MG63 (cell line): ENCODE data around the gene EEPD1. TPM values are rescaled to one million over a fixed set of nuclear protein-coding genes. Genes with fewer than 3 reads are reported as not detected.
"Not testable (repeated sequence)": the region's sequence is repeated elsewhere in the genome, so short reads cannot be mapped to it uniquely, and the experiment has no call there.

ENCODE experiments used
- DNase-seq: peaks from one replicate; pipeline ENCODE4 v3.0.0-alpha.2; 2020
- H3K27me3 ChIP-seq: fragments of 250-450 bp; sonication (Bioruptor Pico); 2 replicates; pipeline ENCODE4 v1.5.1; 2020; ENCODE audit warnings: mild to moderate bottlenecking, moderate library complexity
- H3K36me3 ChIP-seq: fragments of 250-450 bp; sonication (Bioruptor Pico); 2 replicates; pipeline ENCODE4 v1.5.1; 2020; ENCODE audit warnings: mild to moderate bottlenecking, moderate library complexity
- H3K4me3 ChIP-seq: fragments of 250-450 bp; sonication (Bioruptor Pico); 2 replicates; pipeline ENCODE4 v1.5.1; 2020; ENCODE audit warnings: mild to moderate bottlenecking, moderate library complexity
- H3K9me3 ChIP-seq: fragments of 250-450 bp; sonication (Bioruptor Pico); 2 replicates; pipeline ENCODE4 v1.5.1; 2020; ENCODE audit warnings: mild to moderate bottlenecking, moderate library complexity
- total RNA-seq: library from RNA; depleted of rRNA; stranded (reverse); fragments of >200 nt; shearing (Covaris generic); gene quantifications from 2 replicates; pipeline ENCODE4 v1.2.3, GENCODE V29; 2014; ENCODE audit warnings: low replicate concordance

EEPD1 gene
- total RNA-seq, 1 experiment from 2014 or later: 8.6 TPM

DNA sequence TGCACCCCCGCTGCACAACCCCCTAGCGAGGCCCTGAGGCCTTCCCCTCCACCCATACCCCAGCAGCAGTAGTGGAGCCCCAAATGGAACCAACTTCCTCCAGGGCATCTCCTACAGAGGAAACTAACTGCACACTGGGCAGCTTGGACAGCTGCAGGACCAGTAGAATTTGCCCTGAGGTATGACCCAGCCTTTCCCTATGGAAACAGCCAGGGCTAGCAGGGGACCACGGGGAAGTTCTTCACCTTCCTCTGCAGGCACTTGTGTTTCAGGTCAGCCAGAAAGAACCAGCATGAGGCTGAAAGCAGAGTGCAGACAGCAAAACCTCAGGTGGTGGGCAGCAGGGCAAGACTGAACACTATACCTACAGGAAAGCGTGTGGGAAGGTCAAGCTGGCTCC, 5.7 kb upstream of the EEPD1 start:
- no peaks in the 10 kb centered on the region for H3K9me3 ChIP-seq
- no peak overlapping the region for H3K4me3 ChIP-seq
- no peaks in the 10 kb centered on the region for H3K27me3 ChIP-seq
- no peaks in the 10 kb centered on the region for H3K36me3 ChIP-seq
- DNase-seq: no peak

DNA sequence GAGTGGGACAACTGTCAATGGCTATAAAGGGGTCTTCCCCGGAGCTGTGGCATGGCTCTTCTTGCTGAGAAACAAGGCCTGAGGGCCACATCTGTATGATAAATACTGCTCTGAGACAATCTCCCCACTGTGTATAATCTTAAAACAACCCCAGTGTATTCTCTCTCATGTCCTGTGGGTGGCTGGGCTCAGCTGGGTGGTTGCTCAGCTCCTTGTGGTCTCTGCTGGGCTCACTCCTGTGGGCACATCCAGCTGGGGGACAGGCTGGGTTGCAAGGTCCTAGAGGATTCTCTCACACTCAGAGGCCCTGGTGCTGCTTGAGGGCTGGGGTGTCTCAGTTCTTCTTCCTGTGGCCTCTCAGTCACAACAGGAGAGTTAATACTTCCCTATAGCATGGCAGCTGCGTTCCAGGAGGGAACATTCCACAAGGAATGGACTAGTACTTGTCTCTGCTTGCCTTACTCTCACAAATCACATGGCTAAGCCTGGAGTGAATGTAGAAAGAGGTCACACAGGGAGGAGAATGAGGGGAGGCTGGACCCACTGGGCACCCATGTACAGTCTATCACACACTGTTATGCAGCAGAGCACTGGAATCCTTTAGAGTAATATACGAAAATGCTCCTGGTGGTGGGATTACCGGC, 4.5 kb upstream of the EEPD1 start:
- H3K9me3 ChIP-seq: no peaks in the 10 kb centered on the region
- no peaks in the 10 kb centered on the region for H3K27me3 ChIP-seq
- DNase-seq: no peak
- no peak overlapping the region for H3K4me3 ChIP-seq
- no peaks in the 10 kb centered on the region for H3K36me3 ChIP-seq

DNA sequence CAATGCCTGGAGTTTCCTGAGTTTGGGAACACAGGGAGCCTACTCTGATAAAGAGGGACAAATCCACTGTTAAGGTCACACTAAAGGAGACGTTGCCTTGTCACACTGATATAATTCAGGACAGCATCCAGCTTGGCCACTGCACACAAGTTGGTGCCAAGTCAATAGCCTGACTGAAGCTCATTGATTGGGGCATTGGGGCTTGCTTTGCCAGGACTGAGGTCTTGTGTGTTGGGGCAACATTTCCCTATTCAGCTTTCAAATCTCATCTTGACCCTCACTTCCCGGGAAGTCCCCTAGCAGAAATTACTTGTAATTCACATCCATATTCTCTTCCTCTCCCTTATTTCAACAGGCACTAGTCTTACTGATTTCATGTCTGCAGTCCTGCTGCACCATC, 3.8 kb upstream of the EEPD1 start:
- not testable (repeated sequence) for H3K27me3 ChIP-seq, H3K4me3 ChIP-seq, DNase-seq, H3K9me3 ChIP-seq, H3K36me3 ChIP-seq

DNA sequence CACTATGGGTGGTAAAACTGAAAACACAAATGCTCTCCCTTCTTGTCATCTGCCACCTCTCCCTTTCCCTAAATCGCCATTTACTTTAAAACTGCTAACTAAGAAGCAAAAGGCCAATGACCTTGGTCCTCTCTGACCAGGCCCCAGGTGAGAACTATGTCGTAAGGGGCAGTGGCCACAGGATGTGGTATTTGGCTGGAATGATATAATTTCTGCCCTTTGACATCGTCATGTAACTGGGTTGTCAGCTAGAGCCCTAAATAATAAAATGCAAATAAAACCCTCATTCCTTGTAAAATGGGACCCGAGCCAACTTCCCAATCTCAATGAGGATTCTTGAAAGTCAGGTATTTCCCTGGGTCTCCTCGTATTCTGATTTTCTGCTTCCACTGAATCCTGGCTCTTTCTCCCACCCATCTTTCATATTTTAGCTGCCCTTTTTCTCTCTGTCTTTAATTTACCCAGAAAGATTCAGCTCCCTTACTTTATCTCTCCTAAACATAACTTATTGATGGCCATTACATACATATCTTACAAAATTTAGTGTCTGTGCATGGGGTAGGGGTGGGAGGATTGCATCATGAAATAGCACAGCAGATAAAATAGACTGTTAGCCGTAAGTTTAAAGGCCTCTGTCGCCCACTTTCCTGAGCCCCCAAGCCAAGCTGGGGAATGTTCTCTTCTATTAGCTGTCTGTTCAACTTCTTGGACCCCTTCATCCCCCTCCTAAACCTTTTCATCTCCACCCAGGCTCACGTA, 3.2 kb upstream of the EEPD1 start:
- Histone ChIP-seq H3K36me3 (no peaks in the 10 kb centered on the region), H3K27me3 (no peaks in the 10 kb centered on the region), H3K9me3 (no peaks in the 10 kb centered on the region), H3K4me3 (no peak overlapping the region)
- no peak for DNase-seq

DNA sequence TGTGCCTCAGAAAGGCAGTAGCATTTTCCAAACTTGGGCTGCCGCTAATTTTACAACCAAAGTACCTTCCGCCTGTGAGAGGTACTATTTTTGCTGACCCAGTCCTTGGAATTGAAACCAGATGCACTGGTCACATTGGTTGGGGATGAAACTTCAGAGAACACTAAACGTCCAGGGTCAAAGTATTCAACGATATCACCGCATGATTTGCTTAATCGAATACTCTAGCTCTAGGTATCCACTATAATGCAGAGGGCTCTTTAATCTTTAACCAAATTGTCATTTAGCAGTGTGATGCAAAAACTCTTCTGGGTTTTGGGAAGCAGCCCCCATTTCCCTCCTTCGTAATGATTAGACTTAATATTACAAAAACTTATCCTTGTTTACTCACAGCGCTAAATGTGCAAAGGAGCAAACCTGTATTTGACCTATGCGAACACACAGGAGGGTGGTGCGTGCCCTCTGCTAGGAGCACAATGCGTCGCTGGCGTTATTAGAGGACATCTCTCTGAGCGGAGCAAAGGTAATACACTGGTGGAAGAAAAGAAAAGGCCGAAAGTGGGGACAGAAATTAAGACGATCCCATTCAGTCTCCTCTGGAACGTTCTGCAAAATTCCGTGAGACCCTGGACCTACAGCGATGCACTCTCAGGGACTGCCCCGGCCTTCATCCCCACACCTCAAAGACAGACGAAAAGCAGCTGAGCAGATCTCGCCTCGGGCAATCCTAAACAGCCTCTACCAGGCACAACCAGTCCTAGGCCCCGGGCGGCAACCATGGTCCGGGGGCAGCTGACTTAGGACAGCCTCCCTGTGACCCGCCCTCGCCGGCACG, 916 bp upstream of the EEPD1 start:
- H3K27me3 ChIP-seq: no peaks in the 10 kb centered on the region
- no peaks in the 10 kb centered on the region for H3K36me3 ChIP-seq
- H3K9me3 ChIP-seq: no peaks in the 10 kb centered on the region
- peak overlapping the region; percentile 56 for H3K4me3 ChIP-seq
- DNase-seq: no peak

DNA sequence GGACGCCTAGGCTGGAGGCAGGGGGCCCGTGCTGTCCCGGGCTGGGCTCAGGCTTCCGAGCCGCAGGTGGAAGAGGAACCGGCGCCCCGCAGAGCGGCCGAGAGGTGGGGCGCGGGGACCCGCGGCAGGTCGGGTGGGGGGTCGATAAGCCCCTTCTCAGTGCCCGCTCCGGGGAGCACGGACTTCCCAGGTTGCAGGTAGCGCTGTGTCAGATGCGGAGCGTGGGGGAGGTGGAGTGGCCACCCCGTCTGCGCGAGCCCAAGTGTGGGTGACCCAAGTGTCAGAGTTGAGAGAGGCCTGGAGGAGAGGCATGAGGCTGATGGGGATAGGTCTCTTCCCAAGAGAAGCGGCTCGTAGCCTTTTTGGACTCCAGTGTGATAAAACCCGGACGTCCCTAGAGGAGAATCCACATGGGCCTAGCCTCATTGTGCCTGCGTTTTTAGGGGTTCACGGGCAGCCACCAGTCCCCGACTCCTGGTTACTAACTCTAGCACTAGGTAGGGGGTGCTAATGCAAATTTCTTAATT, 580 bp downstream of the EEPD1 start:
- DNase-seq: no peak
- Histone ChIP-seq H3K27me3 (no peaks in the 10 kb centered on the region), H3K9me3 (no peaks in the 10 kb centered on the region), H3K4me3 (peak overlapping the region; percentile 56), H3K36me3 (no peaks in the 10 kb centered on the region)

DNA sequence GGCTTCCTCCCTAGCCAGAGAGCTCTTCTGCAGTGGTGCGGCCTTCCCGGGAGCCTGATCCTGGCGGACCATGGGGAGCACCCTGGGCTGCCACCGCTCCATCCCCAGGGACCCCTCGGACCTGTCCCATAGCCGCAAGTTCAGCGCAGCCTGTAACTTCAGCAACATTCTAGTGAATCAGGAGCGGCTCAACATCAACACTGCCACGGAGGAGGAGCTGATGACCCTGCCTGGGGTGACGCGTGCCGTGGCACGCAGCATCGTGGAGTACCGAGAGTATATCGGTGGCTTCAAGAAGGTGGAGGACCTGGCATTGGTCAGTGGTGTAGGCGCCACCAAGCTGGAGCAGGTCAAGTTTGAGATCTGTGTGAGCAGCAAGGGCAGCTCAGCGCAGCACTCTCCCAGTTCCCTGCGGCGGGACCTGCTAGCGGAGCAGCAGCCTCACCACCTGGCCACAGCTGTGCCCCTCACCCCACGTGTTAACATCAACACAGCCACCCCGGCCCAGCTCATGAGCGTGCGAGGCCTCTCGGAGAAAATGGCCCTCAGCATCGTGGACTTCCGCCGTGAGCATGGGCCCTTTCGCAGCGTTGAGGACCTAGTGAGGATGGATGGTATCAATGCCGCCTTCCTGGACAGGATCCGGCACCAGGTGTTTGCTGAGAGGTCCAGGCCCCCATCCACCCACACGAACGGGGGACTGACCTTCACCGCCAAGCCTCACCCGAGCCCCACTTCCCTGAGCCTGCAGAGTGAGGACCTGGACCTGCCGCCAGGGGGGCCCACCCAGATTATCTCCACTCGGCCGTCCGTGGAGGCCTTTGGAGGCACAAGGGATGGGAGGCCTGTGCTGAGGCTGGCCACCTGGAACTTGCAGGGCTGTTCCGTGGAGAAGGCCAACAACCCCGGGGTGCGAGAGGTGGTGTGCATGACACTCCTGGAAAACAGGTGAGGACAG, 1.5 kb downstream of the EEPD1 start:
- Histone ChIP-seq H3K9me3 (no peaks in the 10 kb centered on the region), H3K36me3 (no peaks in the 10 kb centered on the region), H3K4me3 (no peak overlapping the region), H3K27me3 (no peaks in the 10 kb centered on the region)
- no peak for DNase-seq

DNA sequence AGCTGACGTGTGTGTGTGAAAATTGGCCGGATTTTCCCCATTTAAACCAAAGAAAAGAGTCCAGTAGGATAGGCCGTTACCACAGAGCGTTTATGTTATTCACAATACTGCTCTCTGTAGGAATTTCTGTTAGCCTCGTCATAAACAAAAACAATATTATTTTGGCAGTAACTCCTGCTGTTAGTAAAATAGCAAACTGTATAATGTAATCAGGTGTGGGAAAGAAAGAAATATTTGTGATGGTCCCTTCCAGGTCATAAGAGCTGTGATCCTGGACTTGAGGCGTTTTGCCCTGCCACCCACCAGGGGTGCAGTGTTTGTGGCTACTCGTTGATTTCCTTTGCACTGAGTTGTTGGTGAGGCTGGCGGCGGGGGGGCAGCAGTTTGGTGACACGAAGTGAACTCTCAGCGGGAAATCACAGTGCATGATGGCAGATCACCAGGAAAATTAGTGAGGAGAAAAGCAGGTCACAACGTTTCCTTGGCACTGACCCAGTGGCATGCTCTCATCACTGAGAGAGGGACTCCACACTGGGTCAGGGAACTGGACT, 2.8 kb downstream of the EEPD1 start:
- no peaks in the 10 kb centered on the region for H3K36me3 ChIP-seq
- H3K27me3 ChIP-seq: no peaks in the 10 kb centered on the region
- H3K9me3 ChIP-seq: no peaks in the 10 kb centered on the region
- H3K4me3 ChIP-seq: no peak overlapping the region
- peak; percentile 62 for DNase-seq

DNA sequence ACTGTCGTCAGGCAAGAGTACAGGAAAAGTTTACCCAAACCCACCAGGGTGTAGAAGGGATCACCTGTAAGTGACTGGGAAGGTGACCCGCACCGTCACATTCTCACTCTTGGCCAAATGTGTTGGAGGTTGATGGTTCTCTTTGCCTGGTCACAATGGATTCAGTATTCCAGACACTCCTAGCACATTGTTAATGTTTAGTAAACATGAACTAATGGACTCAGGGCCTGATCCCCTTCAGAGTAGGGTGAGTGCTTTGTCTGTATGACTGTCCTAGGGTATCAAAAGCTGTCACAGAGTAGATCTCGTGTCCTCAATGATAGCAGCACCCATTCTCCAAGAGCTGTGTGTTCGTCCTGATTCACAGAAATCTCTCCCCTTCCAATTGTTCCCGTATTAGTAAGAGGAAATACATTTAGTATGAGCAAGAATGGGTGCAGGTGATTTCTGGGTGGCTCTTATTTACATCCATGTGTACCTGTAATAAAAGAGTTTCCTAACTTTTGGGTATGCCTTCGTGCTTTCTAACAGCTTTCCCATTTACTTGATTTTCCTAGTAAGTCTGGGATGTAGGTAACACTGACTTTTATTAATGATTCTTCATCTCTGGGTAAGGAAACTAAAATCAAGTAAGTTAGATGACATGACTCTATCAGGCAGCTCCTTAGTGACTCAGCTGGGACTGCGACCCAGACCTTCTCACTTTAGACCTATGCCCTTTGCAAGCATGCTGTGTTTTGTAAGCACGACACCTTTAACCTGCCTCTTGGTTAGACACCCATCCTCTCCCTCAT, 4.7 kb downstream of the EEPD1 start:
- no peaks in the 10 kb centered on the region for H3K36me3 ChIP-seq
- DNase-seq: no peak
- no peaks in the 10 kb centered on the region for H3K9me3 ChIP-seq
- H3K27me3 ChIP-seq: no peaks in the 10 kb centered on the region
- no peak overlapping the region for H3K4me3 ChIP-seq

DNA sequence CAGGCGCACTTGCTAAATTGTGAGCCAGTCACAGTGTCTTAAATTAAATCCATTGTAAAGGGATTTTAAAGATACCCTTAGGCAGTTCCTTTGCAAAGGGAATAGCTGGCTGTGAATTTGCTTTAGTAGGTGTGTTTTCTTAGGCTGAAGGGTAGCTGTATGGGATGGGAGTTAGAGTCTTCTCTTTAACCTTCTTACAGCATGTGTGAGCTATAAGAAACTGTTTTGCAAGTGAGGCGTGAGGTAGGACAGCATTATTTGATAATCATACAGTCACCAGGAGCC, 5.2 kb downstream of the EEPD1 start:
- DNase-seq: no peak
- Histone ChIP-seq H3K36me3 (no peaks in the 10 kb centered on the region), H3K27me3 (no peaks in the 10 kb centered on the region), H3K9me3 (no peaks in the 10 kb centered on the region), H3K4me3 (no peak overlapping the region)

DNA sequence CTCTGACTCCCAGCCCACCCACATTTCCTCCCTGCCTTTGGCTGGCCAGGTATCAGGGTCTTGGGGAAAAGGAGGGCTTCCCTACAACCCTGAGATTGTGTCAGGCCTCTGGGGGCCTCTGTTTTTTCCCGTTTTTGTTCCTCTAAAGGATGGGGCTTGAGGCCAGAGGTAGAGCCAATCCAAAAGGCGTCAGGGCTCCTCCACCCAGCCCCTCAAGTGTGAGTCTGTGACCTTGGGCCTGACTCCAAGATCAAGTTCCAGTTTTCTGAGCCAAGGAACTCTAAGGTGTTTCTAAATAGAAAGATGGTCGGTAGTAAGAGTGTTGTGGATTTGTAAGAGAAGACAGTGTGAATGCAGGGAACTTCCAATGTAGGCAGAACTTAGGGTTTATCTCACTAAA, 6.6 kb downstream of the EEPD1 start:
- no peak for DNase-seq
- H3K9me3 ChIP-seq: no peaks in the 10 kb centered on the region
- H3K27me3 ChIP-seq: no peaks in the 10 kb centered on the region
- H3K36me3 ChIP-seq: no peaks in the 10 kb centered on the region
- H3K4me3 ChIP-seq: no peak overlapping the region

DNA sequence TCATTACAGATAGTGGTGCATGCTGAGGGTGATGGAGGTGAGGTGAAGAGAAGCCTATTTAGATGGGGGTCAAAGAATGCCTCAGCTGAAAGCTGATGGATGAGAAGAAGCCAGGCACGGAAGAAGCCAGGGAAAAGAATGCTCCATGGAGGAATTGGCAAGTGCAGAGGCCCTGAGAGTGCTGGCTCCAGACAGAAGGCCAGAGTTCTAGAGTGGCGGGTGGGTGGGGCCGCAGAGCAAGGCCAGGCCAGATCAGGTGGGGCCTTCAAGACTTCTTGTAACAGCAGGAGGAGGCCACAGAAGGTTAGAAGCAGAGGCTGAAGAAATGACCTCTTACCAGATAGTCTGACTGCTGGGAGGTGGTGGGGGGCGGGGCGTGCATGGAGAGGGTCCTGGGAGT, 7.3 kb downstream of the EEPD1 start:
- DNase-seq: no peak
- no peaks in the 10 kb centered on the region for H3K27me3 ChIP-seq
- no peaks in the 10 kb centered on the region for H3K9me3 ChIP-seq
- H3K4me3 ChIP-seq: no peak overlapping the region
- H3K36me3 ChIP-seq: no peaks in the 10 kb centered on the region

DNA sequence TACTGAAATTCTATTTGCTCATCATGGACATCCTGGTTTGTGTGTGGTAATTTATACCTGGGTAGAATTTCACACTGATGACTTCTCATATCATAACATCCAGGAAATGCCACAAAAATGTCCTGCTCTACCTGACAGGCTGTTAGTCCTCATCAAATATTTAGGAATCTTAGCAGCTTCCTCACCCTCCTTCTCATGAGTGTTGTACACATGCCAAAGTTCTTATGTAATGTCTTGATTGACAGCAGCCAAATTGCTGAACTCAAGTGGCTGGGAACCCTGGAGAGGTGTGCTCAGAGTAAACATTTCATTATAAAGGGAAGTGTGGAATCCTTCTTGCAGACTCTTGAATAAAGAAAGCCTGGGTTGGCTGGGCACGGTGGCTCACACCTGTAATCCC, 8.9 kb downstream of the EEPD1 start:
- Histone ChIP-seq H3K4me3 (no peak overlapping the region), H3K9me3 (no peaks in the 10 kb centered on the region), H3K36me3 (no peaks in the 10 kb centered on the region), H3K27me3 (no peaks in the 10 kb centered on the region)
- no peak for DNase-seq

DNA sequence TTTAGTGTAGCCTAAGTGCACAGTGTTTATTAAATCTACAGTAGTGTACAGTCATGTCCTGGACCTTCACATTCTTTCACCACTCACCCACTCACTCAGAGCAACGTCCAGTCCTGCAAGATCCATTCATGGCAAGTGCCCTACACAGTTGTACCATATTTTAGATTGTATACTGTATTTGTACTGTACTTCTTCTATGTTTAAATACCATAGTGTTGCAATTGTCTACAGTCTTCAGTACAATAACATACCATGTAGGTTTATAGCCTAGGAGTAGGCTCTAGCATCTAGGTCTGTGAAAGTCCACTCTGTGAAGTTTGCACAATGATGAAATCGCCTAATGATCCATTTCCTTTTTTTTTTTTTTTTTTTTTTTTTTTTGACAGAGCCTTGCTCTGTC, 12.0 kb downstream of the EEPD1 start:
- H3K27me3 ChIP-seq: no peaks in the 10 kb centered on the region
- no peak overlapping the region for H3K4me3 ChIP-seq
- no peaks in the 10 kb centered on the region for H3K36me3 ChIP-seq
- no peak for DNase-seq
- H3K9me3 ChIP-seq: no peaks in the 10 kb centered on the region

DNA sequence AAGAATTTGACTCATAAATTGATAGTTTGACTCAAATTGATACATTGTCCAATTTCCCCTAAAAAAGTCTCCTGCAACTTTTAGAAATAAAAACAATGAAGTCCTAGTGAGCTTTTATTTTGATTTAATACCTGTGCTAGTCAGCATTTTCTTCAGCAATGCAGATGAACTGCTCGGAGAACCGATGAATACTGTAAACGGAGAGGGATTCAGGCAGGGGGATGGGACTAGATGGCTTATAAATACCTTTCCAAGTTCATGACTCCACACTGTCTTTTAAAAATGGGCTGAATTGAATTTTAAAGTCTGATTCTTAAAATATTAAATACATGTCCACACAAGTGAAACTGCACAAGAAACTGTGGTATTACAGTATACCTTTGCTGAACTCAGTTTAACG, 12.7 kb downstream of the EEPD1 start:
- no peaks in the 10 kb centered on the region for H3K27me3 ChIP-seq
- DNase-seq: no peak

More for the DNA sequence above, 12.7 kb downstream of the EEPD1 start:
- H3K9me3 ChIP-seq: no peaks in the 10 kb centered on the region
- H3K4me3 ChIP-seq: no peak overlapping the region
- H3K36me3 ChIP-seq: no peaks in the 10 kb centered on the region
